ENCODE results near the gene BDP1.

DNA sequence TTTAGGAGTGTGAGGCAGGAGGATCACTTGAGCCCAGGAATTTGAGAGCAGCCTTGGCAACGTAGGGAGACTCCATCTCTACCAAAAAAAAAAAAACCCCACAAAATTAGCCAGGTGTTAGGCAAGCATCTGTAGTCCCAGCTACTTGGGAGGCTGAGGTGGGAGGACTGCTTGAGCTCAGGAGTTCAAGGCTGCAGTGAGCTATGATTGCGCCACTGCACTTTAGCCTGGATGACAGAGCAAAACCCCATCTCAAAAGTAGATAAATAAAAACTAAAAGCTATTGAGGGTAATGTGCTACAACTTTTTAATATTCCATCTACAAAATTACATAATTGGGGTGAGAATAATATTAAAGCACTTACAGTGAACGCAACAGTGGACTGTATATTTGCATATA is 5.9 kb downstream of the BDP1 start:
- TF ChIP-seq, protein P1, sequence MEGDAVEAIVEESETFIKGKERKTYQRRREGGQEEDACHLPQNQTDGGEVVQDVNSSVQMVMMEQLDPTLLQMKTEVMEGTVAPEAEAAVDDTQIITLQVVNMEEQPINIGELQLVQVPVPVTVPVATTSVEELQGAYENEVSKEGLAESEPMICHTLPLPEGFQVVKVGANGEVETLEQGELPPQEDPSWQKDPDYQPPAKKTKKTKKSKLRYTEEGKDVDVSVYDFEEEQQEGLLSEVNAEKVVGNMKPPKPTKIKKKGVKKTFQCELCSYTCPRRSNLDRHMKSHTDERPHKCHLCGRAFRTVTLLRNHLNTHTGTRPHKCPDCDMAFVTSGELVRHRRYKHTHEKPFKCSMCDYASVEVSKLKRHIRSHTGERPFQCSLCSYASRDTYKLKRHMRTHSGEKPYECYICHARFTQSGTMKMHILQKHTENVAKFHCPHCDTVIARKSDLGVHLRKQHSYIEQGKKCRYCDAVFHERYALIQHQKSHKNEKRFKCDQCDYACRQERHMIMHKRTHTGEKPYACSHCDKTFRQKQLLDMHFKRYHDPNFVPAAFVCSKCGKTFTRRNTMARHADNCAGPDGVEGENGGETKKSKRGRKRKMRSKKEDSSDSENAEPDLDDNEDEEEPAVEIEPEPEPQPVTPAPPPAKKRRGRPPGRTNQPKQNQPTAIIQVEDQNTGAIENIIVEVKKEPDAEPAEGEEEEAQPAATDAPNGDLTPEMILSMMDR (IDR thresholded peaks at IDR 0.05; ENCODE audit: low read length): no peak
- TF ChIP-seq EZH2 (IDR thresholded peaks at IDR 0.05; ENCODE audit: borderline replicate concordance, low read length): no peak
